Measurements from ENCODE around the gene XKRX.

The XKRX gene

GRCh38 chrX:100883654-100884053 is 45.1 kb downstream of the XKRX start:
- no peak for DNase-seq

- DNase-seq: no peak
Observed at GRCh38 chrX:100880368-100880767, 48.3 kb downstream of the XKRX start.

GRCh38 chrX:100874325-100874724 is 54.4 kb downstream of the XKRX start, which contains the start of gene NOX1:
TSS of gene NOX1 (minus strand) at chrX:100874359. CDS start at chrX:100874139, 220 bp downstream.
- DNase-seq: no peak

- no peak for DNase-seq
Observed at GRCh38 chrX:100871594-100872560, 56.8 kb downstream of the XKRX start.

GRCh38 chrX:100870527-100870926 is 58.2 kb downstream of the XKRX start:
- no peak for DNase-seq

GRCh38 chrX:100868273-100868672 is 60.4 kb downstream of the XKRX start:
- DNase-seq: no peak

GRCh38 chrX:100864657-100865391 is 63.9 kb downstream of the XKRX start:
- DNase-seq: no peak
